Stimulated activated CD4-positive, alpha-beta T cell treated with anti-CD3 and anti-CD28 coated beads, TNF-alpha, amount 100 ng/mL, for 24 hours (primary cell): Measurements from ENCODE around the gene TMEM179.

ENCODE experiments used
- DNase-seq, 3 experiments: peaks; one replicate each; pipeline ENCODE4 v3.0.0-alpha.2; 2020; ENCODE audit warnings: low read depth in 3 of 3

The TMEM179 gene

DNA sequence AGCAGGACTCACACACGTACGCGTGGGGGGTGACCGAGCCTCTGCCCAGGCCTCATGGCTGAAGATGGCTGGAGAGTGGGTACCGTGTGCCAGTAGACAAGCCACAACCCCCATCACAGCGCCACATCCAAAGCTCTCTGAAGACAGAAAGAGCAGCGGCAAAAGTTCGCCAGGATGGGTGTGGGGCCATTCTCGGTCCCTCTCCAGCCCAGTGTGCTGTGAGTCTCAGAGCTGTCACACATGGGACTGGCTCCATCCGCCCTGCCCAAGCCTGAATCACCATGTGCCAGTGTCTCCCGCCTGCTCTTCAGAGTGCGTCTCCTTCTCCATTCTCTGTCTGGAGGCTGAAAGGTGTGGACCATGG is 5.7 kb downstream of the TMEM179 start:
- DNase-seq: no peak

DNA sequence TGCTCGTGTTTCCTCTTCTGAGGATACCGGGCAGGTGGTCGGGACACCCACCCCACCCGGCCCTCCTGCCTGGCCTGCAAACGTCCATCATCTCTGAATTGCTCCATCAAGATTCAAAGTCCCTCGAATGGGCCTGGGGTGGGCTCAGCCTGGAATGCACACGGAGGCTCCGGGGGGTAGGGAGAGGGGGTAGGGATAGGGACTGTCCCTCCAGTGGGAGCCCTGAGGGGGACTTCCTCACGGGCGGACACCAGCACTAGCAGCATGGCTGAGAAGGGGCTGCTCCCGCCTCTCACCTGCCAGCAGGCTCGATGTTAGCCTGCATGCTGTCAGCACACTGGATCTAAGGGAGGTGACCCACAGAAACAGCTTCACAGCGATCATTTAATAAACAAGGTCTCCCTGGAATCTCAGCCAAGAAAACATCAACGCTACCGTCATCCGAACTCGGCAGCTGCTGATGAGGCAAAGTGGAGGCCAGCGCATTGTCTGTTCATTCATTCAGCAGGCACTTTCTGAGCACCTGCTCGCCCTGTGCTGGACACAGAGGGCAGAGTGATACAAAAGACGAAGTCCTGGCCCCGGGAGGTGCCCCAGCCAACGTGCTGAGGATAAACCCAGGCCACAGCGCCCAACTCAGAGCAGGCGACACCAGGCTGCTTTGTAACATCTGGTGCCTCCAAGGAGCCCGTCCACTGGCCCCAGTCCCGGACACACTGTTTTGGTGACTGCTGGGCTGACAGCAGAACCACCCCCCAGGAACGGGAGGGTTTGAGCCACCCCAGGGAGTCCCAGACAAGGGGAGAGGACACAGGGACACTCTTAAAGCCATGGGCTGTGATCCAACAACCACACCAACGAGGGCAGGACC is 6.3 kb downstream of the TMEM179 start:
- DNase-seq: no peak

DNA sequence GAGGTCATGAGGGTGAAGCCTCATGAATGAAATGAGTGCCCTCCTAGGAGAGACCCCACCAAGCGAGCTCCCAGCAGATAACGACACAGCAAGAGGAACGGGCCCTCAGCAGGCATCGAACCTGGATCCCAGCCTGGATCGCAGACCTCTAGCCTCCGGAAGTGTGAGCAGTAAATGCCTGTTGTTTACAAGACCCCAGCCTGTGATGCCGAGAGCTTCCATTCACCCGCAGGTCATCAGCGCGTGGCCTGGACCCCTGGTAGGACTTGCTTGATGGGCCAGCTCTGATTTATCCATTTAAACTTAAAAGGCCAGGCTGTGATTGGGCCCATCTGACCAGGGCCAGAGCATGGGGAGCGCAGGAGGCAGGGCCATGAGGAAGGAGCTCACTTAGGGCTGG is 7.0 kb downstream of the TMEM179 start:
- DNase-seq: no peak

DNA sequence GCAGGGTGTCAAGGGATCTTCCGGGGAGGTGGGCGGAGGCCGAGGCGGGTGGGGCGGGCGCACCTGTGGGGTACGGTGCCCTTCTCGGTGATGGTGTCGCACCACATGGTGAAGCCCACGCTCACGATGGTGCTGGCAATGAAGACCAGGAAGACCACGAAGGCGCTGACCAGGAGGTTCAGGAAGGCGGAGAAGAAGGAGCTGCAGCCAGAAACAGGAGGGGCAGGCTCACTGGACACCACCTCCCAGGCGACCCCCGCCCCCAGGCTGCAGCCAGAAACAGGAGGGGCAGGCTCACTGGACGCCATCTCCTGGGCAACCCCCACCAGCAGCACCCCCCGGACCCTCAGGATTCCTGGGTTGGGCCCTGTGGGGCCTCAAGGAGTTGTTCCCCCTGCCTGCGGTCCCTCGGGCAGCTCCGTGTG is 7.6 kb downstream of the TMEM179 start:
- DNase-seq: no peak

DNA sequence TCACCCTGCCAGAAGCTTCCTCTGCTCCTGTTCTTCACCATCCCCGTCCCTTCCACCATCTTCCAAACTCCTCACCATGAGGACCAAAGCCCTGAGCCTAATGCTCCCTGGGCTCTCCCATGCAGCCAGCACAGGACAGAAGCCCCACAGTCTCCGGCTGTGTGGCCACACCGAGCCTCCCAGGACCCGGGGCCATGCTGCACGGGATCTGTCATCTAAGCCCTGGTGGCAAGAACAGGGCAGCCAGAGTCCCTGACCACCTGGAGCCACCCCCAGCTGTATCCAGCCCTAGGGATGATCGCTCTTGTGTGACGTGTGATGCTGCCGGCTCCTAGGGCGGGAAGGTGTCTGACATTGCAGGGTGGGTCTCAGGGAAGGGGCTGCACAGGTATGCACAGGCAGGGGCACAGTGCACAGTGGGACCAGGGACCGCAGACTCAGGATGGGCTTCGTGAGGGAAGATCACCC is 8.1 kb downstream of the TMEM179 start:
- no peak for DNase-seq

DNA sequence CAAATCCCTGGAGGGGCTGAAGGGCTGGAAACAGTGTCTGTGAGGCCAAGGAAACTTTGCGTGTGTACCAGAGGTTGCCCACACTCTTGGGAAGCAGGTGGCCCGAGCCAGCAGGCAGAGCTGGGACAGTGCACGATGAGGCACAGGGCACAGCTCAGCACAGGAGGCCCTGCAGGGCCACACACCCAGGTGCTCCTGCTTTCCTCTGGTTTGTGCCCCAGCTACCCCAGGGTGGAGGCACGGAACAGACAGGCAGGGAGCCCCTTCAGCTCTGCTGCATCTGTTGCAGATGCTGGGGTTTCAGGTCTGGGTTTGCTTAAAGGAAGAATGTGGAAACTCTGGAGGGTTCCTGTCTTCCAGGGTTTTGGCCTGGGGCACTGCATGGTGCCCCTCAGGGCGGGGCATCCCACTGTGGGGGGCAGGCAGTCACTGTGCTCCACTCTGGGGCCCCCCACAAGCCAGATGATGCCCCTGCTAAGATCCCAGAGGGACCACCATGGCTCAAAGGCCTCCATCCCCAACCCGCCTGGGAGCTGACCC is 8.6 kb downstream of the TMEM179 start:
- no peak for DNase-seq

DNA sequence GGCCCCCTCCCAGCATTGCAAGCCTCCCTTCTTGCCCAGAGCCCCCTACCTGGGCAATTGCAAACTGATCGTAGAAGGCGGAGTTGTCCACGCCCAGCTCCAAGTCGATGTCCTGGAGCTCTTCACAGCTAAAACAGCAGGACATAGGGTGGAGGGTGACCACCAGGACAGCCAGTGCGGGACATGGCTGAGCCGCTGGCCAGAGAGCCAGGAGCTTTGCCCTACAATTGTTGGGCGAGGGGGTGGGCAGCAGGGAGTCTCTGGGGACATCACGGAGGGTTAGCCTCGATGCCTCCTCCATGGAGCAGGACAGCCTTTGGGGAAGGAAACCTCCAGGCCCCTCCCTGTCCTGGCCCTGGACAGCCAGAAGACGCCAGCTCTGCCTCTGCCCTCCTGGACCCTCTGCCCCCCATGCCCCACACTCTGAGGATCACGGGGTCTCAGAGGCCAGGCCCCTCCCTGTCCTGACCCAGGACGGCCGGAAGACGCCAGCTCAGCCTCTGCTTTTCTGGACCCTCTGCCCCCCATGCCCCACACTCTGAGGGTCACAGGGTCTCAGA is 9.4 kb downstream of the TMEM179 start:
- no peak for DNase-seq

DNA sequence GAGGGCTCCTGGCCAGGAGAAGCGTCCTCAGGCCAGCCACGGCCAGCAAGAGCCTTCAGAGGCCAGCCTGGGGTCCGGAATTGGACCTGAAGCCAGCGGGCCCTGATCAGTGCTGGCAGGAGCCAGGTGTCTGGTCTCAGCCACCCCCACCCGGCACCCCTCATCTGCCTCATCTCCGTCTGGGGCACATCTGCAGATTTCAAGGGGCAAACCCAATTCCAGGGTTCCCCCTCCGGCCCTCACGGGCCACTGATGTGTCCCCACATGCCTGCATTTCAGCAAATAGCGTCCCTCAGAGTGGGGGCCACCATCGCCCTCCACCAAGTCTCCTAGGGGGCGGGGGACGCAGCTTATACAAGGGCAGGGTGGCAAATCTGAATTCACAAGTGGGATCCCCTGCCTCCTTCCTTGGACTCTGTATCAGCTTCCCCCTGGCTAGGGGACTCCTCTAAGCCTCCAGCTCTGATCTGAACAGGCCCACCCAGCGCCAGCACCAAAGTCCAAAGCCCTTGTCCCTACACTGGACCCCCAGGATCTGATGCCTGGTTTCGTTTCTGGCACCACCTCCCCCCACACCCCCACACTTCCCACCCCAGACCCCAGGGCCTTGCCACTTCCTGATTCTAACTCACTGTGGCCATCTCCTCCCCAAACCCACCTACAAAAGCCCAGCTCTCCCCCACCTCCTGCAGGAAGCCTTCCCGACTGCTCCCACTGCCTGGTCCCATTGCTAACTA is 10.1 kb downstream of the TMEM179 start:
- no peak for DNase-seq

DNA sequence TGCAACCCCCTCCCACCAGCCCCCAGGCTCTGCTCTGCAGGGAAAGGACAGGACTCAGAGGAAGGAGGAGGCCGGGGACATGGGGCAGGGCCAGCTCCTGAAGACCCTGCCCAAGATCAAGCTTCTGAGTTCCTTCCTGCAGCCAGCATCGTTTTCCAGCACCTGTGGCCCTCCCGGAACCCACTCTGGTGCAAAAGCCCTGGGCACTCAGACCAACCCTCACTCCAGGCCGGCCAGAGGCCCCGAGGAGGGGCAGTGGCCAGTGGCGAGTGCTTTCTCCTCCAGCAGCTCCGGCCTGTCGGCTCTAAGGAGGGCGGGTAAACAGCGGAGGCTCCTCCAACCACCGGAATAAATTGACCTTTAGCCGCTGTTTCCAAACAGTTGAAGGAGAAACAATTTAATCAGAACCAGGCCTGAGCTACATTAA is 10.8 kb downstream of the TMEM179 start:
- no peak for DNase-seq

DNA sequence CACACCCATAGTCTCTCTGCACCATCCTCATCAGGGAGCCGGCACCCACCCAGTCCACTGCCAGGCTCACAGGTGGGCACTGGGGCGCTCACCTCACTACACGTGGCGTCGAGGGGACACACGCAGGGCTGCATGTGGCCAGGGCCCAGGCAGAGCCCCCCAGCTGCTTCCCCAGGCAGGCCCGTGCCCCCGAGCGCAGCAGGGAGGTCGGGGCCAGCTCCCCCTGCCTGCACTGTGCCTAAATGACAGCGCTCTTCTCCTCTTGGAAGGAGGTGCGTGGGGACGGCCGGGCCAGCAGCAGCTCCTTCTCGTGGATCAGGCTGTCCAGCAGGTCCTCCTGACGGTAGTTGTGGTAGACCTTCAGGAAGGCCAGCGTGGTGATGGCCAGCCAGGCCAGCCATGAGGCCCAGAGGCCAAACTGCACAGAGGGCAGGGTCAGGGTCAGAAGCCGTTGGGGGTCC is 11.3 kb downstream of the TMEM179 start:
- no peak for DNase-seq

DNA sequence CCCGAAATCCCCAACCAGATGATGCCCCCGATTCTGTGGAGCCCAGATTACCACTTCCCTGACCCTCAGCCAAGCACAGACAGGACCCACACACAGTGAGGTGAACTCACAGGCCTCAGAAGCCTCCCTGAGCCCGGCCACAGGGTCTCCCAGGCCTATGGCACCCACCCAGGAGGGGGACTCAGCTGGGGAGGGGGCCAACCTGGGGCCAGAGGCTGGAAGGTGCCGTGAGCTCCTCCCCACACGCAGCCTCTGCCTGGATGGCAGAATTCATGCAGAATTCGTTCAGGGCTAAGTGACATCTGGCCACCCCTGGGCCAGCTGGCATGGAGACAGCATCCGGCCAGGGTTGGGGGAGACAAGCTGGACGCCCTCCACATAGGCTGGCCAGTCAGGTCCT is 11.8 kb downstream of the TMEM179 start:
- DNase-seq: no peak

DNA sequence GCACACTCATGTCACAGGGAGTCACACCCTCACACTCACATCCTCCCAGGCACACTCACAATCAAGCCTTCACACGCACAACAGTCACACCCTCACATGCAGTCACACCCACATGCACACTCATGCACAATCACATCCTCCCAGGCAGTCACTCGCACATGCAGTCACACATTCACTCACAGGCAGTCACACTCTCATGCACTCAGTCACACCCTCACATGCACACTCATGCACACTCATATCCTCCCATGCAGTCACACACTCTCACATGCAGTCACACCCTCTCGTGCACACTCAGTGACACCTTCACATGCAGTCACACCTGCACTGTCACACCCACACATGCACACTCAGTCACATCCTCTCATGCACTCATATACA is 12.3 kb downstream of the TMEM179 start:
- DNase-seq: no peak

DNA sequence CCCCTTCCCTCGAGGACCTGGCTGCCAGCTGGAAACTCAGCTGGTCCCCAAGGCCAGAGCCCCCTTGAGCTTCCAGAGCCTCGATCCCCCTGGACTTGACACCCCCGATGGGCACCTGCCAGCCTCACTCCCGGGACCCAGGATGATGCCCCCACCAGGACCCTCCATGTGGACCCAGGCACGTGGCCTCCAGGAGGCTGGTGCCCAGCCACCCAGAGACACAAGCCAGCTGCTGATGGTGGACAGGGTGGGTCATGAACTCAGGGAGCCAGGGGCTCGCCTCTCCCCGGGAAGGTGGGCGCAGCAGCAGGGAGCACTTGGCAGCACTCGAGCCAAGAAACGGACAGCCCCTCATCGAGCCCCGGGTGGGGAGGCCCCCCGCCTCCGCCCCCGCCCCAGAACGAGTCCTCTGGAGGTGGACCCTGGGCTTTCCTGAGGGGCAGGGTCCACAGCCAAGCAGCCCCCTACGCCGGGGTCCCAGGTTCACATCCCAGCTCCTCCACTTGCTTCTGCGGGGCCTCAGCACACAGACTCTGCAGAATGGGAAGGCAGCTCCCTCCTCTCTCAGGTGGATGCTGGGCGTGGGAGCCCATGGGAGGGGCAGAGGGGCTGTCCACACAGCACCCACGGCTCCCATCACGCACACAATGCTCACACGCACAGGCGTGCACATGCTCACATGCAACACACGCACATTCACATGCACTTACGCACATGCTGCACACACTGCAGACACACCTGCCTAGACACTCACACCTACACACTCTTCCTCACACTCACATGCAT is 12.9 kb downstream of the TMEM179 start:
- no peak for DNase-seq

DNA sequence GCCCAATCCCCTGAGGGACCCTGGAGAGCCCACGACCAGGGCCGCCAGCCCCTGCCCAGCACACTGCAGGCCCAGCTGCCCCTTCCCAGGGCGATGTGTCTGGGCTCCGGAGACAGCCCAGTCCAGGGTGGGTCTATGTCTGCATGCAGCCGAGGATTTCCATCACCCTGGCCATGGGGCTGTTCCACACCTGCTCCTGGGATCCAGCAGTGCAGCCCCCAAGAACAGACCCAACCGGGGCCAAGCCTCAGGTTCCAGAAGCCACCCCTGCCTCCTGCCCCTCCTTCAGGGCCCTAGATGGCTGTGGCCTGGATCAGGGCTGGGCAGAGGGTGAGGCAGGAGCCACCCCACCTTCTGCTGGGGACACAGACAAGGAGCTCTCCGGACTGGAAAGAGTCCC is 13.5 kb downstream of the TMEM179 start:
- no peak for DNase-seq

DNA sequence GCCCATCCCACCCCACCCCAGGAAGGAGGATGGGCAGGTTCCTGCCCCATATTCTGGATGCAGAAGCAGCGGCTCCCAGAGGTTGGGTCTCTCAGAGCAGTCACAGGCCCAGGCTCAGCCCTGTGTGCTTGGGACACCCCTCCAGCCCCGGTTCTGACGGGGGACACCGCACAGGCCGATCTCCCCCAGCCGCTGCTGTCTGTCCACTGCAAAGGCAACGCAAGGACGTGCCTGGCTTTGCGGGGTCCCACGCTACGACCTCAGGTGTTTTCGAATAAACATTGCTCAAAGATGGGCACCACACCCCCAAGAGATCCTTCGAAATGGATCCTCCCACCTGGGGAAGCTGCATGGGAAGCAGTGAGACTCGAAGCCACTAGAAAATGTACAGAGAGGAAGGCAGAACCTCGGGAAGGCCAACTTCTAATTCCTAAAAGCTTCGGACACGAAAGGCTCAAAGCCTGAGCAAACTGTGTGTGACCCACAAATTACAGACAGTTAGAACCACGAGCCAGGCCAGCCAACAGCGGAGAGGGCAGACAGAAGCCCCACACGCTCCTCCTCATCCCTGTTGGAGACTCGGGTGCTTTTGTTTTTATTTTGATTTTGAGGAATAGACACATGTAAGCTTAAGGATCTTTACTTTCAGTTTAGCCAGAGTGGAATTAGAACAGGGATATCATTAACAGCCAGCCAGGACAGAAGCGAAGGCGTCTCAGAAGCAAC is 14.2 kb downstream of the TMEM179 start:
- no peak for DNase-seq

DNA sequence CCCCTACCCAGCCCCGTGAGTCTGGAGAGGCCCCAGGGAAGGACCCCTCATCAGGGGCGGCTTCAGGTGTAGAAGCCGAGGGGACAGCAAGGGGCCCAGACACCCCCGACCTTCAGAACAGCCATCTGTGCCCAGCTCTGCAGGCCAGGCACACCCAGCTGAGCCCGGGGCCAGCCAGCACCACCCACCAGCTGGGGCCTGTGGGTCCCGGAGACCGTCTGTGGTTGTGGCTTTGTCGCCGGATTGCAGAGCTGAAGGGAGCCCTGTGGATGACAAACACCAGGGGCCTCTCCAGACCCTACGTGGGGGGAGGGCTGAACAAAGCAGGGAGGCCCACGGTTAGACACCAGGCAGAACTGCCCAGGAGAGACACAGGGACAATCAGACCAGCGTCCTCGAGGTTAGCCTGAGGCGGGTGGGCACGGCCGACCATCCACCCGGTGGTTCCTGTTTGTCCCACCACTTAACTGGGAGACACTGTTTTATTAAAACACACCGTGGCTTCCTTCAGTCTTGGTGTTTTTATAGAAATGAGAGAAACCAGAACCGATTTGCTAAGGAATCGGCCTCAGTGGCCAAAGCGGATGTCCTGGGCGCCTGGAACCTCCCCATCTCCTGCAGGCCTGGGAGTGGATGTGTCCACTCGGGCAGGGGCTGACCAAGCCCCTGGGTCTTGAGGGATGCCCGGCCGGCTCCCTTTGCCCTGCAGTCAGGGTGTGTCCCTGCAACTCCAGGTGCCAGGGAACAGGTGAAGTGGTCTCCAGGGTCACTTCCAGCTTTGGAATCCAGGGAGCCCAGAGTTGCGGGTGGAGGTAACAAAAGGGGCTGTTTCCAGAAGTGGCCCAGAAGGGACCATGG is 15.0 kb downstream of the TMEM179 start:
- DNase-seq: no peak

DNA sequence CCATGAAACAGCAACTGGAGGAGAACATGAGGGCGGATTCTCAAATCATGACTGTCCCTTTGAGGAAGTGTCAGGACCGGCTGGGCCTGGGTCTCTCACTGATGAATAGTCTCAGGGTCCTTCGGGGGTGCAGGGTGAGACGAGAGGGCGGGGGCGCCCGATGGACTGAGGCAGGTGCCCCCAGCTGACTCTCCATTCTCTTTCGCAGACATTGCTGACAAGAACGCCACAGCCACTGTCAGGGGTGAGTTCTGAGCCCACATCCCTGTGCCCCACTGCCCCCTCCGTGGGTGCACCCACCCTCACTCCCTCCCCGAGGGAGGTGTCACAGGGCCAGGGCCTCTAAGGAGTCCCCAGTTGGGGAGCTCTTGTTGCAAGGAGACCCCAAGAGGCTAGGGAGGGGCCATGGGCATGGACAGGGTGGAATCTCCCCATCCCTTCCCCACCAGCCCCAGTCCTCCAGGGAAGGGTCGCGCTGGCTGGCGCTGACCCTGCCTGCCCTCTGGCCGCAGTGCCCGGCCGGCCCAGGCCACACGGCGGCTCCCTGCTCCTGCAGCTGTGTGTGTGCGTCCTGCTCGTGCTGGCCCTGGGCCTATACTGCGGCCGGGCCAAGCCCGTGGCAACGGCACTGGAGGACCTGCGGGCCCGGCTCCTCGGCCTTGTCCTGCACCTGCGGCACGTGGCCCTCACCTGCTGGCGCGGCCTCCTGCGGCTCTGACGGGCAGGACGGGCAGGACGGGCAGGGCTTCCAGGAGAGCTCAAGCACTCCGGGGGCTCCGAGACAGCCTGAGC is 16.3 kb downstream of the TMEM179 start:
- no peak for DNase-seq

DNA sequence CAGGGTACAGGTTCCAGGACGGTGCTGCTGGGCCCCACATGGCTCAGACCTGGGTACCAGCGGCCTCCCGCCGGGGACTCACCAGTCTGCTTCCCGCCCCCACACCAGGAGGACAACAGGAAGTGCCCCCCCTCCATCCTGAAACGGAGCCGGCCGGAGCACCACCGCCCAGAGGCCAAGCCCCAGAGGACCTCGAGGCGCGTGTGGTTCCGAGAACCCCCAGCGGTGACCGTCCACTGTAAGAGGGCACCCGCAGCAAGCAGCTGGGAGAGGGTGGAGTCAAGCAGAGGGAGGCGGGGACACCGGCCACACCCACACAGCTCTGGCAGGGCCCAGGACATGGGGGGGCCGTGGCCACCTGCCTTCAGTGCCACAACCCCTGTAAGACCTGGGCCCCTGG is 16.9 kb downstream of the TMEM179 start:
- DNase-seq: no peak
